ENCODE data around the gene COL4A2. TPM values are rescaled to one million over a fixed set of nuclear protein-coding genes. Genes with fewer than 3 reads are reported as not detected.

COL4A2 gene
- total RNA-seq, 3 donors from 2014 or later (not counting 1 experiment from before 2014, with no cell fraction given) = not detected

DNA sequence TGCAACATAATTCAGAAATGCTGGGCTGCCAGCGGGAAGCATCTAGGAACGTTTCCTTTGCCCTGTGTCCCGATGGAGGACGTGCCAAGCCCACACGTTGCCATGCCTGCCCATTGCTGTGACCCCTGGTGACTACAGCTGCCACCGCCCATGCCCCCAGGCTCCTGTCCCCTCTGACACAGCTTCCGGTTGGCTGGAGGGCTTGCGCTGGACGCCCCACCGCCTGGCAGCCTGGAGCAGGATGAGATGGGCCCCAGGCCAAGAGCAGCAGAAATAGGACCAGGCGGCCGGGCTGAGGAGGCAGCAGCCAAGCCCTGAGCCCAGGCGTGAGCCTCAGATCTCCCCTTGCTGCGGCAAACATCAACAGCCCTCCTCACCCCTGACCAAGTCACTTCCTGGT, 125.9 kb downstream of the COL4A2 start:
- no peak for ATAC-seq
- no peak for DNase-seq
- intact Hi-C loops (cut with micrococcal nuclease) = no loop called here
- H3K27me3 ChIP-seq (ENCODE audit: control insufficient read depth, insufficient read depth, low read length) = no peaks in the 10 kb centered on the region
- no peaks in the 10 kb centered on the region for H3K9me3 ChIP-seq (ENCODE audit: control insufficient read depth, insufficient read depth, low read length)
- no peaks in the 10 kb centered on the region for H3K4me1 Mint-ChIP-seq
- 79% methylated on average over 14 of the region's 14 CpGs for WGBS (ENCODE audit: insufficient coverage)
- H3K27ac ChIP-seq (ENCODE audit: low read length) = no peak overlapping the region
- no peak overlapping the region for H3K4me3 Mint-ChIP-seq
- H3K4me1 ChIP-seq (ENCODE audit: control insufficient read depth, insufficient read depth, low read length) = no peaks in the 10 kb centered on the region
- peaks cover 10 to 31% of the 10 kb centered on the region in 2 donors for H3K27me3 Mint-ChIP-seq (ENCODE audit: low read depth in 2 of 2)
- peaks cover 0 to 3% of the 10 kb centered on the region in 2 donors for H3K9me3 Mint-ChIP-seq
- TF ChIP-seq, protein P1, sequence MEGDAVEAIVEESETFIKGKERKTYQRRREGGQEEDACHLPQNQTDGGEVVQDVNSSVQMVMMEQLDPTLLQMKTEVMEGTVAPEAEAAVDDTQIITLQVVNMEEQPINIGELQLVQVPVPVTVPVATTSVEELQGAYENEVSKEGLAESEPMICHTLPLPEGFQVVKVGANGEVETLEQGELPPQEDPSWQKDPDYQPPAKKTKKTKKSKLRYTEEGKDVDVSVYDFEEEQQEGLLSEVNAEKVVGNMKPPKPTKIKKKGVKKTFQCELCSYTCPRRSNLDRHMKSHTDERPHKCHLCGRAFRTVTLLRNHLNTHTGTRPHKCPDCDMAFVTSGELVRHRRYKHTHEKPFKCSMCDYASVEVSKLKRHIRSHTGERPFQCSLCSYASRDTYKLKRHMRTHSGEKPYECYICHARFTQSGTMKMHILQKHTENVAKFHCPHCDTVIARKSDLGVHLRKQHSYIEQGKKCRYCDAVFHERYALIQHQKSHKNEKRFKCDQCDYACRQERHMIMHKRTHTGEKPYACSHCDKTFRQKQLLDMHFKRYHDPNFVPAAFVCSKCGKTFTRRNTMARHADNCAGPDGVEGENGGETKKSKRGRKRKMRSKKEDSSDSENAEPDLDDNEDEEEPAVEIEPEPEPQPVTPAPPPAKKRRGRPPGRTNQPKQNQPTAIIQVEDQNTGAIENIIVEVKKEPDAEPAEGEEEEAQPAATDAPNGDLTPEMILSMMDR (IDR thresholded peaks at IDR 0.05) = no peak
- no peak overlapping the region for H3K27ac Mint-ChIP-seq
- no peak overlapping the region for H3K4me3 ChIP-seq (ENCODE audit: low read length)
- no peaks in the 10 kb centered on the region for H3K36me3 ChIP-seq (ENCODE audit: control insufficient read depth, insufficient read depth, low read length)
- H3K36me3 Mint-ChIP-seq = no peaks in the 10 kb centered on the region

DNA sequence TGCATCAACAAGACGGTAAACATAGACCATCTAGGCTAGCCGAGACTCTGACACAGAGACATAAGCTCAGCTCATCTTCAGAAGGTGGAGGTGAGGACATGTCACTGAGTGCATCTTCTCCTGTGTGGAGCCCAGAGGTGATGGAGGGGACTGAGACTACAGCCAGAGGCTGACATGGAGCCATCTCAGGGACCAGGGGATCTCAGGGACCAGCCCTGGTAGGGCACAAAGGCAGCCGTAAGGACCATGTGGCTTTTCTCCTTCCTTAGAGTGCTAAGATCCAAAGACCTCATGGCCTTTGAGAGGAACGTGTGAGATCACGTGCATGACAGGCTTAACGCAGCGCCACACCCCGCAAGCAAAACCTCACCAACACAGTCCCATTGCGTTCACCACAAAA, 127.5 kb downstream of the COL4A2 start:
- Mint-ChIP-seq H3K9me3 (peaks cover 0 to 3% of the 10 kb centered on the region in 2 donors), H3K27ac (no peak overlapping the region), H3K4me1 (no peaks in the 10 kb centered on the region), H3K27me3 (ENCODE audit: low read depth in 2 of 2) (peaks cover 12 to 26% of the 10 kb centered on the region in 2 donors), H3K4me3 (no peak overlapping the region), H3K36me3 (no peaks in the 10 kb centered on the region)
- H3K27me3 ChIP-seq (ENCODE audit: control insufficient read depth, insufficient read depth, low read length) = no peaks in the 10 kb centered on the region
- ATAC-seq (no peak), DNase-seq (no peak)
- TF ChIP-seq, protein P1 (IDR thresholded peaks at IDR 0.05) = no peak
- no peak overlapping the region for H3K4me3 ChIP-seq (ENCODE audit: low read length)
- 89% methylated on average over 9 of the region's 9 CpGs for WGBS (ENCODE audit: insufficient coverage)
- H3K36me3 ChIP-seq (ENCODE audit: control insufficient read depth, insufficient read depth, low read length) = no peaks in the 10 kb centered on the region
- intact Hi-C loops (cut with micrococcal nuclease) = no loop called here
- no peaks in the 10 kb centered on the region for H3K9me3 ChIP-seq (ENCODE audit: control insufficient read depth, insufficient read depth, low read length)
- no peaks in the 10 kb centered on the region for H3K4me1 ChIP-seq (ENCODE audit: control insufficient read depth, insufficient read depth, low read length)
- no peak overlapping the region for H3K27ac ChIP-seq (ENCODE audit: low read length)

DNA sequence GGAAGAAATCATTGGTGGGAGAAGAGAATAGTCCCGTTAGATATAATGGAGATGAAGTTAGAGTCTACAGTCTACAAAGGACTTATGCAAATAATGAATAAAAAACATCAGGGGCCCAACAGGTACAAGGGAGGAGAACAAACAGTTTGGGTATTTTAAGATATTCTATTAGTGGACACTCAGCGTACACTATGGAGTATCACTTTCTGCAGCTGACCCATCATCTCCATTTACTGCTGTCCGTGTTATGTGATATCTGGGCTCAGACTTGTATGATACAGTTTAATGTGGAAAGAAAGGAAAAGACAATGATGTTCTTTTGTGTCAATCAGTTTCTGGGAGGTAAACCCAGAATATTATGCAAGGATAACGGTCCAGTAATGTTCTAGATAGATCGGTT, 128.2 kb downstream of the COL4A2 start:
- no peak overlapping the region for H3K4me3 Mint-ChIP-seq
- no peaks in the 10 kb centered on the region for H3K4me1 Mint-ChIP-seq
- intact Hi-C loops (cut with micrococcal nuclease) = no loop called here
- Histone ChIP-seq H3K9me3 (ENCODE audit: control insufficient read depth, insufficient read depth, low read length) (no peaks in the 10 kb centered on the region), H3K4me3 (ENCODE audit: low read length) (no peak overlapping the region), H3K27me3 (ENCODE audit: control insufficient read depth, insufficient read depth, low read length) (no peaks in the 10 kb centered on the region), H3K27ac (ENCODE audit: low read length) (no peak overlapping the region), H3K36me3 (ENCODE audit: control insufficient read depth, insufficient read depth, low read length) (no peaks in the 10 kb centered on the region), H3K4me1 (ENCODE audit: control insufficient read depth, insufficient read depth, low read length) (no peaks in the 10 kb centered on the region)
- 86% methylated on average over 5 of the region's 5 CpGs for WGBS (ENCODE audit: insufficient coverage)
- no peak overlapping the region for H3K27ac Mint-ChIP-seq
- DNase-seq (no peak), ATAC-seq (no peak)
- H3K9me3 Mint-ChIP-seq = peaks cover 0 to 3% of the 10 kb centered on the region in 2 donors
- H3K27me3 Mint-ChIP-seq (ENCODE audit: low read depth in 2 of 2) = peaks cover 12 to 26% of the 10 kb centered on the region in 2 donors
- TF ChIP-seq, protein P1 (IDR thresholded peaks at IDR 0.05) = no peak
- no peaks in the 10 kb centered on the region for H3K36me3 Mint-ChIP-seq

DNA sequence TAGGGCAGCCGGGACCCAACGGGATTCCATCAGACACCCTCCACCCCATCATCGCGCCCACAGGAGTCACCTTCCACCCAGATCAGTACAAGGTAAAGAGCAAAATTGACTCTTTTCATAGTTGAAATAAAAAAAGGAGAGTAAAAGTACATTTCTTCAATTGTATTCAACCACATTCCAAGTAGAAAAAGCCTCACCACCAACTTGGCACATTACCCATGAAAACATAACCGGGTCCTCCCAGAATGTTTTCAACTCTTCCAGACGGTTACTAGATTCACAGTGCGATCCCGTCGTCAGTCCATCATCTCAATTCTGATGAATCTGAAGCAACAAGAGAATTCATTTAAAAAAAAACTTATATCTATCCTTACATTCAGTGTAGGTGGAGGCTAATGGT, 129.2 kb downstream of the COL4A2 start:
- no peaks in the 10 kb centered on the region for H3K9me3 ChIP-seq (ENCODE audit: control insufficient read depth, insufficient read depth, low read length)
- DNase-seq (no peak), ATAC-seq (no peak)
- Mint-ChIP-seq H3K4me1 (no peaks in the 10 kb centered on the region), H3K27ac (no peak overlapping the region), H3K4me3 (no peak overlapping the region), H3K36me3 (no peaks in the 10 kb centered on the region), H3K9me3 (peaks cover 0 to 3% of the 10 kb centered on the region in 2 donors), H3K27me3 (ENCODE audit: low read depth in 2 of 2) (peaks cover 12 to 26% of the 10 kb centered on the region in 2 donors)
- TF ChIP-seq, protein P1 (IDR thresholded peaks at IDR 0.05) = no peak
- no peaks in the 10 kb centered on the region for H3K4me1 ChIP-seq (ENCODE audit: control insufficient read depth, insufficient read depth, low read length)
- H3K36me3 ChIP-seq (ENCODE audit: control insufficient read depth, insufficient read depth, low read length) = no peaks in the 10 kb centered on the region
- H3K27ac ChIP-seq (ENCODE audit: low read length) = no peak overlapping the region
- no peak overlapping the region for H3K4me3 ChIP-seq (ENCODE audit: low read length)
- intact Hi-C loops (cut with micrococcal nuclease) = no loop called here
- H3K27me3 ChIP-seq (ENCODE audit: control insufficient read depth, insufficient read depth, low read length) = no peaks in the 10 kb centered on the region
- 86% methylated on average over 5 of the region's 9 CpGs for WGBS (ENCODE audit: insufficient coverage)

Data from natural killer cell (primary cell).